A549 (cell line): ENCODE data around the gene AKR7A2.
"Not testable (repeated sequence)": the region's sequence is repeated elsewhere in the genome, so short reads cannot be mapped to it uniquely, and the experiment has no call there.

Experiments
- CEBPB ChIP-seq, 2 experiments: fragments of >200 bp in 1 of 2; sonication (Bioruptor Twin) in 1 of 2; formaldehyde crosslinking in 1 of 2; IDR thresholded peaks; 2 replicates each; pipeline ENCODE4 v1.6.1; 2012 to 2016
- CHD4 ChIP-seq: fragments of 200-600 bp; sonication (generic); IDR thresholded peaks from 2 replicates; pipeline ENCODE4 v1.6.1; 2016; ENCODE audit warnings: antibody characterized with exemption, mild to moderate bottlenecking, borderline replicate concordance
- CTCF ChIP-seq: fragments of >200 bp; sonication (Bioruptor Twin); formaldehyde crosslinking; IDR thresholded peaks from 3 replicates; pipeline ENCODE4 v1.5.1; 2016
- EHMT2 ChIP-seq: fragments of 200-600 bp; sonication (generic); IDR thresholded peaks from 2 replicates; pipeline ENCODE4 v1.6.1; 2016; ENCODE audit warnings: antibody characterized with exemption, low read depth, mild to moderate bottlenecking, moderate library complexity
- EP300 ChIP-seq, 2 experiments: fragments of >200 bp; sonication (Bioruptor Twin); formaldehyde crosslinking; IDR thresholded peaks; 2 replicates in 1 of 2; 3 replicates in 1 of 2; pipeline ENCODE4 v1.6.1; 2016 to 2017
- JUNB ChIP-seq: fragments of >200 bp; sonication (Bioruptor Twin); formaldehyde crosslinking; IDR thresholded peaks from 2 replicates; pipeline ENCODE4 v1.6.1; 2016
- MAZ ChIP-seq: fragments of 150-350 bp; IDR thresholded peaks from 2 replicates; pipeline ENCODE4 v1.6.1; 2014; ENCODE audit warnings: antibody characterized with exemption, low read depth, low read length, borderline replicate concordance
- POLR2A ChIP-seq: IDR thresholded peaks from 2 replicates; pipeline ENCODE4 v1.6.1; 2012; ENCODE audit warnings: mild to moderate bottlenecking, low read length
- SMC3 ChIP-seq: fragments of >200 bp; sonication (Bioruptor Twin); formaldehyde crosslinking; IDR thresholded peaks from 3 replicates; pipeline ENCODE4 v1.6.1; 2018; ENCODE audit warnings: inconsistent platforms
- USF2 ChIP-seq: fragments of 450-650 bp; IDR thresholded peaks from 2 replicates; pipeline ENCODE4 v1.6.1; 2014; ENCODE audit warnings: antibody characterized with exemption
- TF ChIP-seq, protein P1 (sequence below): fragments of >200 bp; sonication (Bioruptor Twin); formaldehyde crosslinking; IDR thresholded peaks from 3 replicates; pipeline ENCODE4 v1.6.1; 2016

DNA sequence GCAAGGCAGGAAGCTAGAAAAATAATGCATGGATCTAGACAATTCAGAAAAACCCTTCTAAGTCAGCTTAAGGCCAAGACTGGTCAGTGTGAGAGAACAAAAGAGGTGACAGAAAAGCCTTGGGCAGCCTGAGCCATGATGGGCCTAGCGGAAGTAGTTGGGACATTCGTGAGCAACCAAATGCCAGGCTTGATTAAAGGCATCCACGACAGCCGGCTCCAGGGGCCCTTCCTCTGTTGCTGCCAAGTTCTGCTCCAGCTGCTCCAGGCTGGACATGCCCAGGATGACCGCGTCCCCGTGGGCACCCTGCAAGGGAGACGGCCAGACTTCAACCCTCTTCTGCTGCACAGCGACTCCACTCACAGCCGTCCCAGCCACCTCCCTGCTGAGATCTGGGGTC is 7.9 kb downstream of the AKR7A2 start:
- not testable (repeated sequence) for TF ChIP-seq MAZ; POLR2A; CHD4; EHMT2; CEBPB (IDR thresholded peaks at IDR 0.05); CTCF; EP300 (IDR thresholded peaks at IDR 0.05); SMC3; USF2; JUNB
- TF ChIP-seq, protein P1, sequence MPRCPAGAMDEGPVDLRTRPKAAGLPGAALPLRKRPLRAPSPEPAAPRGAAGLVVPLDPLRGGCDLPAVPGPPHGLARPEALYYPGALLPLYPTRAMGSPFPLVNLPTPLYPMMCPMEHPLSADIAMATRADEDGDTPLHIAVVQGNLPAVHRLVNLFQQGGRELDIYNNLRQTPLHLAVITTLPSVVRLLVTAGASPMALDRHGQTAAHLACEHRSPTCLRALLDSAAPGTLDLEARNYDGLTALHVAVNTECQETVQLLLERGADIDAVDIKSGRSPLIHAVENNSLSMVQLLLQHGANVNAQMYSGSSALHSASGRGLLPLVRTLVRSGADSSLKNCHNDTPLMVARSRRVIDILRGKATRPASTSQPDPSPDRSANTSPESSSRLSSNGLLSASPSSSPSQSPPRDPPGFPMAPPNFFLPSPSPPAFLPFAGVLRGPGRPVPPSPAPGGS: not testable (repeated sequence)
